Panc1 (cell line): ENCODE measurements around the gene DENND1C. TPM values are rescaled to one million over a fixed set of nuclear protein-coding genes. Genes with fewer than 3 reads are reported as not detected.

Experiments
- ATAC-seq: fragments of 200-7000 bp; cut with Tn5 transposase; 2 replicates; pipeline ENCODE4 v1.9.1; 2020; ENCODE audit warnings: mild to moderate bottlenecking, moderate library complexity
- BruUV-seq: library from RNA; stranded (reverse); fragments of 400-500 nt; replicated peaks from 2 replicates; lab custom pipeline; 2021; lab: Mats Ljungman, UMichigan
- CTCF ChIA-PET: fragments of 300-600 bp; sonication (Branson Sonifier 250); formaldehyde crosslinking; loops from one replicate; lab custom pipeline; 2022; ENCODE audit warnings: antibody characterized with exemption; lab: Charles Lee
- POLR2A ChIA-PET: fragments of 300-600 bp; sonication (Branson Sonifier 250); formaldehyde crosslinking; loops from one replicate; lab custom pipeline; 2022; ENCODE audit warnings: antibody characterized with exemption; lab: Charles Lee
- DNase-seq: peaks from one replicate; pipeline ENCODE4 v3.0.0-alpha.2; 2010; ENCODE audit warnings: low read depth, low spot score
- H3K27ac ChIP-seq: 2 replicates; pipeline ENCODE4 v1.5.1; 2011; ENCODE audit warnings: mild to moderate bottlenecking, low read length, inconsistent platforms
- H3K27me3 ChIP-seq: fragments of 200-500 bp; sonication (Bioruptor generic); 2 replicates; pipeline ENCODE4 v1.6.0; 2014; ENCODE audit warnings: low read length, inconsistent platforms; ENCODE audit not compliant: control insufficient read depth, insufficient read depth
- H3K36me3 ChIP-seq: fragments of 200-500 bp; sonication (Bioruptor generic); 2 replicates; pipeline ENCODE4 v1.5.1; 2014; ENCODE audit warnings: inconsistent platforms, mild to moderate bottlenecking, low read length, moderate library complexity; ENCODE audit not compliant: control insufficient read depth, insufficient read depth
- H3K4me1 ChIP-seq: 2 replicates; pipeline ENCODE4 v1.5.1; 2011; ENCODE audit warnings: inconsistent platforms, mild to moderate bottlenecking, low read length, moderate library complexity; ENCODE audit not compliant: control insufficient read depth, insufficient read depth
- H3K4me3 ChIP-seq, 2 experiments: 2 replicates each; pipeline ENCODE4 v1.5.1; 2011 to 2012; ENCODE audit warnings: low read depth in 2 of 2, low read length in 2 of 2, mild to moderate bottlenecking in 2 of 2, inconsistent platforms in 1 of 2, moderate library complexity in 1 of 2
- H3K9me3 ChIP-seq: fragments of 200-500 bp; sonication (Bioruptor generic); 2 replicates; pipeline ENCODE4 v1.5.1; 2014; ENCODE audit warnings: low read depth, mild to moderate bottlenecking, inconsistent platforms, low read length, moderate library complexity; ENCODE audit not compliant: control insufficient read depth, insufficient read depth
- CTCF ChIP-seq: fragments of 450-650 bp; IDR thresholded peaks from 2 replicates; pipeline ENCODE4 v1.5.1; 2017; ENCODE audit warnings: mild to moderate bottlenecking
- POLR2AphosphoS5 ChIP-seq: IDR thresholded peaks from 2 replicates; pipeline ENCODE4 v1.6.1; 2012; ENCODE audit warnings: mild to moderate bottlenecking, low read depth, low read length, moderate library complexity
- REST ChIP-seq, 2 experiments: IDR thresholded peaks; 2 replicates each; pipeline ENCODE4 v1.6.1; 2011 to 2012; ENCODE audit warnings: low read depth in 2 of 2, control low read depth in 1 of 2, low read length in 1 of 2, mild to moderate bottlenecking in 1 of 2, moderate library complexity in 1 of 2; ENCODE audit not compliant: insufficient read depth in 1 of 2
- SIN3A ChIP-seq: IDR thresholded peaks from 2 replicates; pipeline ENCODE4 v1.6.1; 2012; ENCODE audit warnings: low read depth, mild to moderate bottlenecking, low read length, moderate library complexity, borderline replicate concordance; ENCODE audit not compliant: insufficient read depth
- TCF7L2 ChIP-seq: IDR thresholded peaks from 2 replicates; pipeline ENCODE4 v1.6.1; 2011; ENCODE audit warnings: mild to moderate bottlenecking, low read depth, low read length, inconsistent platforms
- in situ Hi-C: cut with HindIII; loops from 2 replicates; pipeline ENCODE4 v1.10.0; 2016; ENCODE audit warnings: low sequenced_read_pairs, low pct_unique_long_range_greater_than_20kb
- intact Hi-C: fragments of 100-400 bp; cut with micrococcal nuclease; formaldehyde crosslinking; loops from one replicate; pipeline ENCODE4 v1.10.0; 2022; ENCODE audit not compliant: unreplicated experiment
- total RNA-seq: library from RNA; stranded (reverse); gene quantifications from one replicate; pipeline ENCODE4 v1.2.1, GENCODE V29; 2021; ENCODE audit not compliant: unreplicated experiment

DENND1C gene
- total RNA-seq, 1 experiment from 2014 or later, result 0.39 TPM

DNA sequence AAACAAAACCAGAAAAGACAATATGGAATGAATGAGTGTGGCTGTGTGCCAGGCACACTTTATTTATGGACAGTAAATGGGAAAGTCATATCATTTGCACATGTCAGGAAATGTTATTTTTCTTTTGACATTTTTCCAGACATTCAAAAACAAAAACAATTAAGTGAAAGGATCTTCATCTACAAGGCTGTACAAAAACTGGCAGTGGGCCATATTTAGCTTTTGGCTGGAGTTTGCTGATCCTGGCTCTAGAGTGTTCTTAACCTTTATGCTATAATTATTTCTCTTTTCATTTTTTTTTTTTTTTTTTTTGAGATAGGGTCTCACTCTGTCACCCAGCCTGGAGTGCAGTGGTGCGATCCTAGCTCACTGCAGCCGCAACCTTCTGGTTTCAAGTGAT, 42.7 kb upstream of the DENND1C start:
- BruUV-seq, result no TSS peak
- TF ChIP-seq POLR2AphosphoS5, result no peak
- no peak for TF ChIP-seq SIN3A
- TF ChIP-seq CTCF, result no peak
- no peak for TF ChIP-seq REST (IDR thresholded peaks at IDR 0.05; ENCODE audit: insufficient read depth in 1 of 2, low read depth in 2 of 2, low read length in 1 of 2)
- TF ChIP-seq TCF7L2, result no peak
- H3K4me3 ChIP-seq, result no peak overlapping the region
- no peaks in the 10 kb centered on the region for H3K36me3 ChIP-seq
- ATAC-seq, result no peak
- H3K27me3 ChIP-seq, result no peaks in the 10 kb centered on the region
- H3K9me3 ChIP-seq, result no peaks in the 10 kb centered on the region
- ChIA-PET CTCF (interaction anchor here (0.6 kb wide), 1 partner anchor 18 kb away, joined by 3 read pairs; no protein-coding TSS in a partner anchor), POLR2A (interaction anchor here (0.6 kb wide), 1 partner anchor 256 kb away, joined by 3 read pairs; no protein-coding TSS in a partner anchor)
- intact Hi-C loops (no loop called here), in situ Hi-C loops (no loop called here)
- no peak overlapping the region for H3K27ac ChIP-seq
- peaks cover 1% of the 10 kb centered on the region; the same call in 1 of the 2 replicates for H3K4me1 ChIP-seq
- DNase-seq, result no peak

GRCh38 chr19:6522712-6523111, 41.1 kb upstream of the DENND1C start:
- no peak overlapping the region for H3K27ac ChIP-seq
- peaks cover 3% of the 10 kb centered on the region; the same call in 1 of the 2 replicates for H3K4me1 ChIP-seq
- H3K36me3 ChIP-seq, result no peaks in the 10 kb centered on the region
- intact Hi-C loops (no loop called here), in situ Hi-C loops (no loop called here)
- ChIA-PET POLR2A (no interaction called here), CTCF (no interaction called here)
- TF ChIP-seq TCF7L2 (no peak), POLR2AphosphoS5 (no peak), SIN3A (no peak), CTCF (no peak)
- no peaks in the 10 kb centered on the region for H3K9me3 ChIP-seq
- no peak overlapping the region for H3K4me3 ChIP-seq
- DNase-seq, result no peak
- H3K27me3 ChIP-seq, result no peaks in the 10 kb centered on the region
- ATAC-seq, result no peak
- BruUV-seq, result no TSS peak
